Ecto neural progenitor cell (in vitro differentiated cells): ENCODE data around the gene PPP1R3E.

Source experiments
- DNase-seq: peaks from one replicate; pipeline ENCODE4 v3.0.0-alpha.2; 2018; ENCODE audit warnings: low spot score

The PPP1R3E gene

GRCh38 chr14:23248601-23249000, 54.1 kb downstream of the PPP1R3E start:
- no peak for DNase-seq
